ENCODE results near the gene HIKESHI. TPM values are rescaled to one million over a fixed set of nuclear protein-coding genes. Genes with fewer than 3 reads are reported as not detected.

The HIKESHI gene
- total RNA-seq, 2 donors from 2014 or later = 23.7 to 27.8 TPM

DNA sequence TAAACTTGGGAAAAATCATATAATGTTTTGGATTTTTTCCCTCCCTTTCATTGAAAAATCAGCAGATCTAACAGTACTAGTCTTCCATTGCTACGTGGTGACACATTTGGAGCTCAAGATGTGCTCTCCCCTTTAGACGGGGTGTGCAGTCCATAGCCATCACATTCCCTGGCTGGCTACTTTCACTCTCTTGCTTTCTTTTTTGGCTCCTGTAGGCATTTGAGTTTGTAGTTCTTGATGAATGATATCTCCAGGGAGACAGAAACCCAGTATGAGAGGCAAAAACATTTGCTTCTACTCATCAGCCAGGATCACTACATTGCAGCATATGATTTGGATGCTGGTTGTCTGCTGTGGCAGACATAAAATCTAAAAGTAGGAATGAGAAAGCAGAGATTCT lies 84.7 kb downstream of the HIKESHI start:
- H3K36me3 ChIP-seq = no peaks in the 10 kb centered on the region
- H3K4me3 ChIP-seq = no peak overlapping the region
- H3K27ac ChIP-seq = no peak overlapping the region
- H3K27me3 ChIP-seq = no peaks in the 10 kb centered on the region
- H3K4me1 ChIP-seq = no peaks in the 10 kb centered on the region
- TF ChIP-seq CTCF (IDR thresholded peaks at IDR 0.05) = no peak
- no peak overlapping the region for H3K9ac ChIP-seq (ENCODE audit: low read depth in 2 of 2, low read length in 2 of 2)
- no peak for DNase-seq
- no peaks in the 10 kb centered on the region for H3K9me3 ChIP-seq
- intact Hi-C loops (cut with DNase I) = no loop called here

DNA sequence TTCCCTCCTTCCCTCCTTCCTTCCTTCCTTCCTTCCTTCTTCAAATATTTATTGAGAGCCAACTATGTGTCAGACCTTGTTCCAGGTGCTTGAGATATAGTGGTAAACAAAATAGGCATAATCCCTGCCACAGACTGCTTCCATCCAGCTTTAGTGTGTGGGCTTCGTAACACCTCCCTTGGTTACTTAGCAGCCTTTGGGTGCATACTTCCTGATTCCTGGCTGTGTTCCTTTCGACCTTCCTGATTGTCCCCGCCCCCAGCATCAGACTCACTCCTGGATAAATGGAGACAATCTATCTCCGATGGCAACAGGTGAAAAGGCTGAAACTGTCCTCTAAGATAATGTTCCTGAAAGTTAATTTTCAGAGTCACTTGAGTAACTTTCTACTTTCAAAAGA lies 86.2 kb downstream of the HIKESHI start:
- H3K27me3 ChIP-seq = no peaks in the 10 kb centered on the region
- no peak for TF ChIP-seq CTCF (IDR thresholded peaks at IDR 0.05)
- H3K4me3 ChIP-seq = no peak overlapping the region
- H3K4me1 ChIP-seq = no peaks in the 10 kb centered on the region
- H3K9me3 ChIP-seq = no peaks in the 10 kb centered on the region
- intact Hi-C loops (cut with DNase I) = no loop called here
- H3K9ac ChIP-seq (ENCODE audit: low read depth in 2 of 2, low read length in 2 of 2) = no peak overlapping the region
- H3K36me3 ChIP-seq = no peaks in the 10 kb centered on the region
- no peak overlapping the region for H3K27ac ChIP-seq
- no peak for DNase-seq

GRCh38 chr11:86390487-86390886 lies 88.4 kb downstream of the HIKESHI start:
- Histone ChIP-seq H3K27ac (no peak overlapping the region), H3K27me3 (no peaks in the 10 kb centered on the region), H3K9ac (ENCODE audit: low read depth in 2 of 2, low read length in 2 of 2) (no peak overlapping the region), H3K4me3 (no peak overlapping the region), H3K9me3 (no peaks in the 10 kb centered on the region), H3K36me3 (no peaks in the 10 kb centered on the region), H3K4me1 (no peaks in the 10 kb centered on the region)
- intact Hi-C loops (cut with DNase I) = no loop called here
- TF ChIP-seq CTCF (IDR thresholded peaks at IDR 0.05) = no peak
- DNase-seq = no peak

DNA sequence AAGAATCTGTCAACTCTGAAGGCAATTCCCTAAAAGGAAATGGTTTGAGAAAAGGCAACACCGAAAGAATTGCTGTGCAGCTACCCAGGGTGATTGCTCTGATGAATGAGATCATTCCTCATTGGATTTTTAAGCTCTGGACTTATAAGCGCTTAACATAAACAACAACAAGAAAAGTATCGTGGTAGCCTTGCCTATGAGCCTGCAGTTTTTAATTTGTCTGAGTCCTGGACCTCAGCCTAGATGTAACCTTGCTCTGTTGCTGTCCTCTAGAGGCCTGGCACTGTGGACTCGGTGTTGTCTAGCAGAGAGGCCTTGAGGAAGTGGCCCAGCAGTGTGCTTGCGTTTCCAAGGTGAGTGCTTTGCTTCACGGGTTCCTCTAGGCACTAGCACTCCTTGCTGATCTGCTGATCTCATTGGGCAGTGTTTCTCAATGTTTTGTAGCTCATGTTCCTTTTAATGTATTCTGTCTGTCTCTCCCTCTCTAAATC lies 93.1 kb downstream of the HIKESHI start:
- H3K9ac ChIP-seq (ENCODE audit: low read depth in 2 of 2, low read length in 2 of 2) = no peak overlapping the region
- no peak overlapping the region for H3K4me3 ChIP-seq
- no peak for TF ChIP-seq CTCF (IDR thresholded peaks at IDR 0.05)
- H3K9me3 ChIP-seq = no peaks in the 10 kb centered on the region
- no peaks in the 10 kb centered on the region for H3K4me1 ChIP-seq
- no peak overlapping the region for H3K27ac ChIP-seq
- intact Hi-C loops (cut with DNase I) = no loop called here
- H3K36me3 ChIP-seq = no peaks in the 10 kb centered on the region
- H3K27me3 ChIP-seq = no peaks in the 10 kb centered on the region
- DNase-seq = no peak

Other genes starting within 250 kb of the HIKESHI start
- gene PICALM, start 233.2 kb upstream of the HIKESHI start, total RNA-seq = 100 to 1,000 TPM; 116 to 162 TPM
- 10 to 100 TPM; 21.9 to 28.3 TPM for gene EED, start 57.5 kb upstream of the HIKESHI start, total RNA-seq
- gene CCDC81, start 72.6 kb downstream of the HIKESHI start, total RNA-seq = under 1 TPM; 0.32 to 0.53 TPM